GM19240 (cell line): ENCODE data around the gene LTK.

Experiments used
- DNase-seq: peaks from one replicate; pipeline ENCODE4 v3.0.0; 2011; ENCODE audit warnings: low spot score; ENCODE audit not compliant: insufficient read length

LTK gene

DNA sequence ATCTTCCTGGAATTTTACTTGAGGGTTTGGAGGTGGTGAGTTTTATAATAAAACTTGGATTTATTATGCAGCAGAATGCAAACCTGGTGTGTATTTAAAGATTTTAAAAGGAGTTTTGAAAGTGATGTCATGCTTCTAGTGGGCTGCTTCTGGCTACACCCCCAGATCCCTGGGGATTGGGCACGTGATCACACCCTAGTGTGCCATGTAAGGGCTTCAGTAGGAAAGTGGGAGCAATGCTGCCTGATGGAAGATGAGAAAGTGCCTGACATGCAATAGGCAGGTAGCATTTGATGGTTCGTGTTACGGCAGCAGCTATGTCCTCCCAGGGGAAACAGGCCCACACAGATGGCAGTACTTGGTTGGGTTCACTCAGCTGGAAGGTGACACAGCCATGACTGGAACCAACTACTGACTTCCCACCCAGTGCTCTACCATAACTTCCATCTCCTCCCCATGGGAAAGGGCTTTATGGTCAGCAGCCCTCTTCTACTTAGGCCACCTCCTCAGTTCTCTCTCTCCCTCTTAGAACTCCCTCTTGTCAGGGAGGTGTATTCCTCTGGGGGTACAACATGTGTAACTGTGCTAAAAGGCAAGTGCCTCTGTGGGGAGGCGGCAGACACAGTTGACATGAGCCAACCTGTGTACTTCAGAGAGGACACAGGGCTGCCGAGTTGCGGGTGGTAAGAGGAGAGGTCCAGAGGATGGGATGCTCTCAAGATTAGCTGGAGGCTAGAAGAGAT lies 14.3 kb downstream of the LTK start:
- DNase-seq: no peak

DNA sequence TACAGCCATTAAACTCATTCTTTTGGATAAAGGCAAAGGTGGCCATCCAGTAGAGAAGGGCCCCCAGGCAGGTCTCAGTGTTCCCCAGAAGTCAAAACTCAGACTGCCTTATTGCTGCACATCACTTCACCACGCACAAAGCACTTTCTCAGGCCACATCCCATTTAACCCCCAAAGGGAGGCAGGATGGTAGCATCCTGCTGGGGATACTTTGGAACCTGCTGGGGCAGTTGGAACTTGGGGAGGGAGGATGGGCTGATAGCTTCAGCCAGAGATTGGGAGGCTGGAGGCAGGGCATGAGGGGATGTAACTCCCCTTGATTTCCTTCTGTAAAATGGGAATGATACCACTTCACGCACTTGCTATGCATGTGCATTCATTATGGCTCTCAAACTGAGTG lies 15.0 kb downstream of the LTK start:
- no peak for DNase-seq

DNA sequence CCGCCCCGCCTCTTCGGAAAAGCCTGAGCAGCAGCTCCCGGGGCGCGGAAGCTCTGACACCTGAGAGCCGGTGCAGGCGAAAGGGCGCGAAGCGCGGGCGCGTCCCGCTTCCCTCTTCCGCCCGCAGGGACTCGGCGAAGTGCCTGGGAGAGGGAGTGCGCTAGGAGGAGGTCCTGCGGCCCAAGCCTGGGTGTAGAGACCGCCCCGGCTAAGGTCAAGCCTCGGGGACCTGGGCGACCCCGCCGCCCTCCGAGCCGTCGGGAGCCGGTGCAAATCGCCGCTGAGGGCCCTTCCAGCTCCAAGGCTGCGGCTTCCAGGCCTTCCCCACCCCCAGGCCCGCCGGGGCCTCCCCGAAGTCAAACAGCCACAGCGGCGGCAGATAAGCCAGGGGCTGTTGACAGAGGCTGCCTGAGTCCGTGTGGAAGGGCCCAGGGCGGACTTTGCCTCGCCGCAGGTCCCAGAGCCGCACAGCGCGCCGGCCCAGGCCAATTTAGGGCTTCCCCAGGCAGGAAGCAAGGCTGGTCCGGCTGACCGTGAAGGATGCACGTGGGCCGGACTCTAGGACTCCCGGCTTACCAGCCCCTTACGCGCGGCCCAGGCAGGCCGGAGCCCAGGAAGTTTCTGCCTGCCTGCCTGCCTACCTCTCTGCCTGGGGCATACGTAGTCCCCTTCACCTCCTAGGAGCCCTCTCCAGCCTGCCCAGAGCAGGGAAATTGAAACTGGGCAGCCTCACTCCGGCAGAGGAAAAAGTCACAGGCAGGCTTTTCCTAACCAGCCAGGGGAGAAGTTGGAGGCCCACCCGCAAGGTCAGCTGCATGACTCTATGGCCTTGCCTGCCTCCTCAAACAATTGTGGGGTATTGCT lies 17.7 kb downstream of the LTK start:
- DNase-seq: no peak

GRCh38 chr15:41494922-41495735 lies 18.5 kb downstream of the LTK start:
- DNase-seq: no peak

DNA sequence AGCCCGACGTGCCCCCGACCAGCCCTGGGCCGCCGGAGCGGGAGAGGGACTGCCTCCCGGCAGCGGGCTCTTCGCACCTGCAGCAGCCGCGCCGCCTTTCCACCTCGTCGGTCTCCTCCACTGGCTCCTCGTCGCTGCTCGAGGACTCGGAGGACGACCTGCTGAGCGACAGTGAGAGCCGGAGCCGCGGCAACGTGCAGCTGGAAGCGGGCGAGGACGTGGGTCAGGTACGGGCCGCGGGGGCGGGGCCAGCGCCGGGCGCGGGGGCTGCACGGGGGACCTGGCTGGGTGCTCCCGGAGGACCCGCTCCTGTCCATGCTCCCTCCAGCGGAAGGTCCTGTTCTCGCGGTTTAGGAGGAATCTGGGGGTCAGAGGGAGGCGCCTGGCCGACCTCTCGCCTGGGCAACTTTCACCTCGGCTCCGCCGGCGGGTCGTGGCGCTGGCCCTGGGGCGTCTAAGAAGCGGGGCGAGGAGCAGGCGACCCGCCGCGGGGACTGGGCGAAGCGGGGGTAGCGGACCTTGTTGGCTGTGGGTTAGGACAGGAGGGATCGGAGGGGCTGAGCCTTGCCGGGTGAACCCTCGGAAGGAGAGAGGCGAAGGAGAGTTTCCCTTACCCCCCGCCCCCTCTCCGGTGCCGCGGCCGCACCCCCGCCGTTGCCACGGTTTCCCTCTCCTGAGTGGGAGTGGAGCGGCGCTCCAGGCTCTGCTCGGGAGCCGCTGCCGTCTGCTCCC lies 19.3 kb downstream of the LTK start:
- DNase-seq: no peak

- DNase-seq: no peak
These were observed 19.8 kb downstream of the LTK start for GRCh38 chr15:41493902-41494189.

- peak; percentile 86 for DNase-seq
These were observed 20.3 kb downstream of the LTK start, which contains the start of gene ITPKA for GRCh38 chr15:41493205-41493901. Gene ITPKA, plus strand, starts transcription at chr15:41493874. Its CDS starts 54 bp downstream, at chr15:41493928.

DNA sequence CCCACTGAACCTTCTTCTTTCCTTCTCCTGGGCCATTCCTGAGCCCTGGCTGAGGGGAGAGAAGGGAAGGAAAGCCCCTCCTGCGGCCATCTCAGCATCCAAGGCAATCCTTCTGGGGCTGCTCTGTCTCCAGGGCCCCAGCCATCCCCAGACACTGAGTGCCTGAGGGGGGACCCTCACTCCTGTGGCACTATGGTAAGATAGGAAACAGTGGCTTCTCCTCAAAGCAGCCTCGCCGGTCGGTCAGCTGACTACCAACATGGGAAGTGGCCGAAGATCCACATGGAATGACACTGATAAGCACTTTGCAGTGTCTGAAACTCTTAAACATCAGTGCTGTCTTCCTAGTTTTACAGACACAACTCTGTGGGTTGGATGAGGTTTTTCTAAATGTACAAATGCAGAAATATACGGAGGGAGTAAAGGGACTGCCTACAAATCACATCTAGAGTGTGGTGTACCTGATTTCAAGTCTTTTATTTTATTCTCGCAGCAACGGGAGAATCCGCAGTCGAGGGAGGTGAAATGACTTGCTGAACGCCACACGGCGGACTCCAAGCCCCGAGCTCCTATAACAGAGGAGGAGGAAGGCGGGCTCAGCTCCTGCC lies 20.9 kb downstream of the LTK start:
- DNase-seq: no peak

DNA sequence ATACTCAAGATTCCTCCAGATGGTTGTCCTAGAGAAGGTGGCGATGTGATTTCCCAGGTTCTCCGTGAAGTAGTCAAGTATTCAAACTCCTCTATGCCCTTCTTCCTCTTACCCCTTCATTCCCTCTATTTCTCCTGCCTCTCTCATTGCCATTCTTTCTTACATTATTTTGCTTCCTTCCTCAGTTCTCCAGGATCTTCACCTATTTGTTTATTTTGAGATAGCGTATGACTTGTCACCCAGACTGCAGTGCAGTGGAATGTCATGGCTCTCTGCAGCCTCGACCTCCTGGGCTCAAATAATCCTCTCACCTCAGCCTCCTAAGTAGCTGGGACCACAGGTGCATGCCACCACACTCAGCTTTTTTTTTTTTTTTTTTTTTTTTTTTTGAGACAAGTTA lies 21.7 kb downstream of the LTK start:
- no peak for DNase-seq

- DNase-seq: no peak
These were observed 23.3 kb downstream of the LTK start for GRCh38 chr15:41490355-41490754.

DNA sequence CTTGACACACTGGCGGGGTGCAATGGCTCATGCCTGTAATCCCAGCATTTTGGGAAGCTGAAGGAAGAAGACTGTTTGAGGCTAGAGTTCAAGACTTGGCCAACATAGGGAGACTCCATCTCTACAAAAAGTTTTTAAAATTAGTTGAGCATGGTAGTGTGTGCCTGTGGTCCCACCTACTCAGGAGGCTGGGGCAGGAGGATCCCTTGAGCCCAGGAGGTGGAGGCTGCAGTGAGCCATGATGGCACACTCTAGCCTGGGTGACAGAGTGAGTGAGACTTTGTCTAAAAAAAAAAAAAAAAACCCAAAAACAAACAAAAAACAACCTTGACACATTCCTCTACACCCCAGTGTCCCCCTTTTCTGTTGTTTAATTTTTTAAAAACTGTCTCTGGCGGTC lies 24.0 kb downstream of the LTK start:
- DNase-seq: no peak

DNA sequence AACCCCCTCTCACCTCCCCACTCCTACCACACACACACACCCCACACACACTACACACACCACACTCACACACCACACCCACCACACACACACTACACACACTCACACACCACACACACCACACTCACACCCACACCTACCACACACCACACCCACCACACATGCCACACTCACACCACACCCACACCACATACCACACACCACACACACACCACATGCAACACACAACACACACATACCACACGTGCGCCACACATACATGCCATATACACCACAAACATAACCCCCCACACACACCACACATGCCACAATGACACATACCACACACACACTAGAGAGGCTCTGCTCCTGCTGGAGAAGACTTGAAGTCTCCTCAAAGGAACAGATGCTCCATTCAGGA lies 25.8 kb downstream of the LTK start:
- no peak for DNase-seq

DNA sequence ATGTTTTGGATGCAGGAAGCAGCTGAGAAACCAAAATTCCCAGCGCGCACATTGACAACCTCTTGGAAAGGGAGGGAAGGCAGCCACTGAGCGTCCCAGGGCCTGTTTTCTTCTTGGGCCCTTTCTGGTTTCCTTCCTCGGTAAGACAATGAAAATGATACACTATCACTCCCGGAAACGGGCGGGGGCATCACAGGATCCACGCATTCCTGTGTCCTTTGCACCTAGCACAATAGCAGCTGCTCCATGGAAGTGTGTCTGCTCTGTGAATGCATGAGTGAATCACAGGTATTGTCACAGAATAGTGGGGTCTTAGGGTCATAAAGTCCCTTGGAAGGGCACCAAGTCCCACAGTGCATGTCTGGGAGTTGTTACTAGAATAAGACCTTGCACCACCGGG lies 26.2 kb downstream of the LTK start:
- DNase-seq: no peak

DNA sequence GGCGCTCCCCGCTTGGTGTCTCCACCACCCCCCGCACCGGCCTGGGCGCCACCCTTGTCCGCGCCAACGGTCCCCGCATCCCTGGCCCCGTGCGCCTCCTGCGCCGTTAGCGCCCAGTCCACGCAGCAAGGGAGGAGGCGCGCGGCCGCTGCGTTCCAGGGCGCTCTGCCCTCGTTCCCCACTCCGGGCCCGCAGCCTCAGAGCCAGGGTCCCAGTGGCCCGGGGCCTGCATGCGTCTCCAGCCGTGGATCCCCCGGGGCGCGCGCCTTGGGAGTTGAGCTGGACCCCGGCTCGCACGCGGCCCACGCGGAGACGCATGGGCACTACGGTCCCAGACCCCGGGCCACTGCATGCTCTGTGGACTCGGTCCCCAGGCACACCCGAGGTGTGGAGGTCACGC lies 27.3 kb downstream of the LTK start:
- DNase-seq: no peak

- no peak for DNase-seq
These were observed 28.5 kb downstream of the LTK start for GRCh38 chr15:41484937-41485625.

DNA sequence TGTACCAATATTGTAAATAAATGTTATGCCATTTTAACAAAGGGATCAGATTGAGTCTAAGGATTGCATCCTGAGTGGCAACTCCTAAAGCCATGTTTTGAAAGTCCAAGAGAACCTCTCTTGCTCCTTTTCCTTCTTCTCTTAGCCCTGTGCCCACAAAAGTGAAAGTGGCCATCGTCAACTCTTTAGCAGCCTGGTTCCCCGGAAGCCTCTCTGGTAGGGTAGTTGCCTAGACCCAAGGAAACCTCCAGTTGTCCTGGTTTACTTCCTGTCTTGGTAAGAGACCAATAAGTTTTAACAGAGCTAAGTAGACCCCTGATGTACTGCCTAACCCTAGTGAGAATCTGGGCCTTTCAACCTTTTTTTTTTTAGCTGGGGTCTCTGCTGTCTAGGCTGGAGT lies 30.1 kb downstream of the LTK start:
- no peak for DNase-seq

- peak; percentile 95 for DNase-seq
These were observed 30.5 kb downstream of the LTK start for GRCh38 chr15:41483115-41483514.

DNA sequence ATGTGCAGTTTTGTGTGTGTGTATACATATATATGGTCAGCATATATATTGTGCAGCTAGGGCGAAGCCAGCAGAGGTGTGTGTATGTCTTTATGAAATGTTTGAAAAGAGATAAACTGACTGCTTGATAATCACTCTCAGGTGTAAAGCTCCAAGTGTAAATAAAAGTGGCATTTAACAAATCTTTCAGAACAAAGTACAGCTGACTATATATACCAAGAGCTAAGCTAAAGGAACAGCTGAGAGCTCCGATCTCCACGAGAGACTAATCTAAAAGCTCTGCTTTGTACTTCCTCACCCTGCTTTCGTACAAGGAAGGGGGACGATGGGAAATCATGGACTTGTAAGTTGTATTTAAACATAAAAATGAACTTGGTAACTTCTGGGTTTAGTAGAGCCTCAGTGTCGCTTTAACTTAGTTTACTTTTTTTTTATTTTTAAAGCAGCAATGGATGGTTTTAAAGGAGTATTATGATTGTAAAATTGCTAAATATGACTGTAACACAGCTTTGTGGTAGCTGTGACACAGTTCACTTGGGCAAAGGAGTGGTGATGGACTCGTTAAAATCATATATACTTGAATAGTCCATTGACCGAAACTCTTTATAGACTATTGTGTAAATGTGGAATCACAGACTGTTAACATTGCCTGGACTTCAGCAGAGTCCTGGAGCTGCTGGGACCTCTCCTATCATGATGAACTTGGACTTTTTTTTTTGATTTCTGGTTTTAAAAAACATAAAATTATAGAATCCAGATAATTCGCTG lies 31.3 kb downstream of the LTK start:
- DNase-seq: no peak
